Skin epidermis (tissue), 12 donors: Measurements from ENCODE around the gene SKIC2.
"Not testable (repeated sequence)": the region's sequence is repeated elsewhere in the genome, so short reads cannot be mapped to it uniquely, and the experiment has no call there.

Experiments
- H3K27ac ChIP-seq, 21 experiments: fragments of 200-600 bp; sonication (generic) in 11 of 21; one replicate each; pipeline ENCODE4 v1.5.0; 2020; ENCODE audit warnings: mild to moderate bottlenecking in 3 of 21, inconsistent platforms in 2 of 21, moderate library complexity in 2 of 21
- H3K4me3 ChIP-seq, 7 experiments: fragments of 200-600 bp; sonication (generic) in 2 of 7; one replicate each; pipeline ENCODE4 v1.5.0; 2020; ENCODE audit warnings: inconsistent platforms in 2 of 7, mild to moderate bottlenecking in 2 of 7, moderate library complexity in 1 of 7

Gene SKIC2

GRCh38 chr6:31958741-31959739 is at the start of gene SKIC2, which contains the start of gene NELFE:
TSS of gene SKIC2 (plus strand) at chr6:31959175. CDS start at chr6:31959193, 18 bp downstream.
TSS of gene NELFE (minus strand) at chr6:31958971. CDS start at chr6:31958446, 525 bp downstream.
- Histone ChIP-seq H3K27ac (peak within 1 kb of the TSS in 20 of 21 experiments; percentile 63 to 97 (median 86)), H3K4me3 (peak within 1 kb of the TSS; percentile 54 to 96 (median 66))

GRCh38 chr6:31909298-31909697 is 49.7 kb upstream of the SKIC2 start:
- not testable (repeated sequence) for H3K27ac ChIP-seq, H3K4me3 ChIP-seq

GRCh38 chr6:31911826-31912585 is 47.0 kb upstream of the SKIC2 start:
- H3K27ac ChIP-seq: peak overlapping the region in 1 of 21 experiments; percentile 44
- H3K4me3 ChIP-seq: no peak overlapping the region

GRCh38 chr6:31915351-31915750 is 43.6 kb upstream of the SKIC2 start:
- Histone ChIP-seq H3K4me3 (no peak overlapping the region), H3K27ac (no peak overlapping the region)

GRCh38 chr6:31915756-31916155 is 43.2 kb upstream of the SKIC2 start:
- Histone ChIP-seq H3K4me3 (no peak overlapping the region), H3K27ac (no peak overlapping the region)

GRCh38 chr6:31918069-31918720 is 40.8 kb upstream of the SKIC2 start:
- no peak overlapping the region for H3K4me3 ChIP-seq
- no peak overlapping the region for H3K27ac ChIP-seq

- Histone ChIP-seq H3K4me3 (no peak overlapping the region), H3K27ac (no peak overlapping the region)
These were observed 39.2 kb upstream of the SKIC2 start for GRCh38 chr6:31919624-31920303.

- Histone ChIP-seq H3K27ac (no peak overlapping the region), H3K4me3 (no peak overlapping the region)
These were observed 38.2 kb upstream of the SKIC2 start for GRCh38 chr6:31920811-31921210.

- H3K27ac ChIP-seq: no peak overlapping the region
- no peak overlapping the region for H3K4me3 ChIP-seq
These were observed 36.0 kb upstream of the SKIC2 start for GRCh38 chr6:31922942-31923341.

GRCh38 chr6:31927242-31927862 is 31.6 kb upstream of the SKIC2 start, which contains the start of gene C2:
TSS of gene C2 (plus strand) at chr6:31927717. CDS start at chr6:31927753, 36 bp downstream.
- peak within 1 kb of the TSS in 3 of 7 experiments; percentile 6 to 34 (median 11) for H3K4me3 ChIP-seq

GRCh38 chr6:31927863-31928671 is 30.9 kb upstream of the SKIC2 start:
- peak overlapping the region in 3 of 7 experiments; percentile 6 to 34 (median 11) for H3K4me3 ChIP-seq
- H3K27ac ChIP-seq: peak overlapping the region in 11 of 21 experiments; percentile 8 to 76 (median 43)

More at GRCh38 chr6:31927242-31927862, 31.6 kb upstream of the SKIC2 start, which contains the start of gene C2:
- peak within 1 kb of the TSS in 12 of 21 experiments; percentile 8 to 76 (median 39) for H3K27ac ChIP-seq

GRCh38 chr6:31928672-31928939 is 30.4 kb upstream of the SKIC2 start:
- Histone ChIP-seq H3K27ac (no peak overlapping the region), H3K4me3 (peak overlapping the region in 1 of 7 experiments; percentile 11)

- H3K27ac ChIP-seq: no peak overlapping the region
These were observed 28.0 kb upstream of the SKIC2 start for GRCh38 chr6:31930962-31931361.

GRCh38 chr6:31932137-31932536 is 26.8 kb upstream of the SKIC2 start:
- peak overlapping the region in 3 of 7 experiments; percentile 14 to 34 (median 22) for H3K4me3 ChIP-seq
- H3K27ac ChIP-seq: not testable (repeated sequence)

More at GRCh38 chr6:31930962-31931361, 28.0 kb upstream of the SKIC2 start:
- no peak overlapping the region for H3K4me3 ChIP-seq

- H3K27ac ChIP-seq: no peak overlapping the region
- no peak overlapping the region for H3K4me3 ChIP-seq
These were observed 25.4 kb upstream of the SKIC2 start for GRCh38 chr6:31933537-31933936.

GRCh38 chr6:31935021-31935420 is 24.0 kb upstream of the SKIC2 start:
- Histone ChIP-seq H3K27ac (no peak overlapping the region), H3K4me3 (no peak overlapping the region)

- H3K27ac ChIP-seq: no peak overlapping the region
- H3K4me3 ChIP-seq: no peak overlapping the region
These were observed 23.2 kb upstream of the SKIC2 start for GRCh38 chr6:31935823-31936222.

- Histone ChIP-seq H3K27ac (no peak overlapping the region), H3K4me3 (no peak overlapping the region)
These were observed 18.7 kb upstream of the SKIC2 start for GRCh38 chr6:31940256-31940664.
